Mucosa of descending colon (tissue), 3 donors: ENCODE results near the gene ADAP1. TPM values are rescaled to one million over a fixed set of nuclear protein-coding genes. Genes with fewer than 3 reads are reported as not detected.

ENCODE experiments used
- ATAC-seq: fragments of 200-7000 bp; cut with Tn5 transposase; one replicate; pipeline ENCODE4 v1.9.1; 2020; ENCODE audit warnings: mild to moderate bottlenecking, moderate library complexity
- DNase-seq, 3 donors: peaks; one replicate each; pipeline ENCODE4 v3.0.0-alpha.2; 2020
- H3K36me3 ChIP-seq: fragments of 200-600 bp; one replicate; pipeline ENCODE4 v1.8.0; 2021; ENCODE audit warnings: low read depth, mild to moderate bottlenecking
- H3K4me1 ChIP-seq: fragments of 200-600 bp; one replicate; pipeline ENCODE4 v1.8.0; 2021; ENCODE audit warnings: low read depth, mild to moderate bottlenecking
- H3K4me3 ChIP-seq: fragments of 200-600 bp; one replicate; pipeline ENCODE4 v1.8.0; 2021; ENCODE audit warnings: mild to moderate bottlenecking
- H3K9me3 ChIP-seq: fragments of 200-600 bp; one replicate; pipeline ENCODE4 v1.8.0; 2021; ENCODE audit warnings: mild to moderate bottlenecking
- CTCF ChIP-seq: fragments of 200-600 bp; IDR thresholded peaks from one replicate; pipeline ENCODE4 v1.8.0; 2022; ENCODE audit warnings: antibody characterized with exemption, mild to moderate bottlenecking
- intact Hi-C, 2 donors: fragments of 100-400 bp; cut with DNase I in 1 of 2; cut with micrococcal nuclease in 1 of 2; formaldehyde crosslinking; loops; one replicate each; pipeline versions ENCODE4 v1.11.0 to v1.11.1; 2022; cut with DNase I, micrococcal nuclease
- total RNA-seq, 3 donors: library from RNA; stranded (reverse); fragmentation: NEBNext Ultra II Directional in 2 of 3; extraction: Animal tissue kit (Norgen Biotek cat#: 25700) in 2 of 3; gene quantifications; one replicate each; pipeline versions ENCODE4 v1.2.1 to v1.2.4, GENCODE V29; 2021 to 2023
- donor health status: DM: no; HTN: no; CAD: no; lungs with moderate emphysema.
- donor health status: DM: no; HTN: no; CAD: no.
- donor health status: DM: no; HTN: yes; CAD: no.

ADAP1 gene
- total RNA-seq, 3 donors from 2014 or later: 80.7 to 153 (median 98.8) TPM

- no peaks in the 10 kb centered on the region for H3K9me3 ChIP-seq
- no peak for ATAC-seq
- no peak overlapping the region for H3K4me3 ChIP-seq
- intact Hi-C loops: no loop called here
- DNase-seq: no peak
- peaks cover 6% of the 10 kb centered on the region for H3K4me1 ChIP-seq
- peaks cover 17% of the 10 kb centered on the region for H3K36me3 ChIP-seq
- TF ChIP-seq CTCF: no peak
These were observed 54.7 kb downstream of the ADAP1 start for GRCh38 chr7:899806-900205.

GRCh38 chr7:898855-899681 lies 55.4 kb downstream of the ADAP1 start:
- Histone ChIP-seq H3K36me3 (peaks cover 20% of the 10 kb centered on the region), H3K9me3 (no peaks in the 10 kb centered on the region), H3K4me3 (no peak overlapping the region), H3K4me1 (peaks cover 6% of the 10 kb centered on the region)
- no peak for TF ChIP-seq CTCF
- no peak for ATAC-seq
- DNase-seq: peak in 2 of 3 donors; percentile 38 to 58
- intact Hi-C loops: no loop called here

- peaks cover 6% of the 10 kb centered on the region for H3K4me1 ChIP-seq
- ATAC-seq: no peak
- H3K9me3 ChIP-seq: no peaks in the 10 kb centered on the region
- peaks cover 22% of the 10 kb centered on the region for H3K36me3 ChIP-seq
- DNase-seq: peak in 1 of 3 donors; percentile 32
- TF ChIP-seq CTCF: no peak
- no peak overlapping the region for H3K4me3 ChIP-seq
- intact Hi-C loops: no loop called here
These were observed 56.0 kb downstream of the ADAP1 start for GRCh38 chr7:898460-898854.

- Histone ChIP-seq H3K9me3 (no peaks in the 10 kb centered on the region), H3K36me3 (peaks cover 22% of the 10 kb centered on the region), H3K4me3 (no peak overlapping the region), H3K4me1 (peaks cover 6% of the 10 kb centered on the region)
- intact Hi-C loops: no loop called here
- ATAC-seq (no peak), DNase-seq (peak in 2 of 3 donors; percentile 52 to 55)
- TF ChIP-seq CTCF: no peak
These were observed 56.6 kb downstream of the ADAP1 start for GRCh38 chr7:897771-898376.

- H3K36me3 ChIP-seq: peaks cover 22% of the 10 kb centered on the region
- ATAC-seq: no peak
These were observed 57.4 kb downstream of the ADAP1 start for GRCh38 chr7:897086-897485.

More at GRCh38 chr7:897086-897485, 57.4 kb downstream of the ADAP1 start:
- no peak overlapping the region for H3K4me3 ChIP-seq
- H3K4me1 ChIP-seq: peaks cover 6% of the 10 kb centered on the region
- intact Hi-C loops: no loop called here
- no peak for TF ChIP-seq CTCF
- H3K9me3 ChIP-seq: no peaks in the 10 kb centered on the region
- peak in 1 of 3 donors; percentile 52 for DNase-seq
